Bronchial epithelial cell (primary cell): ENCODE measurements around the gene KCNJ18. TPM values are rescaled to one million over a fixed set of nuclear protein-coding genes. Genes with fewer than 3 reads are reported as not detected.
"Not testable (repeated sequence)": the region's sequence is repeated elsewhere in the genome, so short reads cannot be mapped to it uniquely, and the experiment has no call there.

Experiments
- DNase-seq: peaks from one replicate; pipeline ENCODE4 v3.0.0-alpha.2; 2010; ENCODE audit warnings: low read depth
- FAIRE-seq: peaks from 2 replicates; lab custom pipeline; 2011; peaks lifted over from hg19 to GRCh38; lab: Jason Lieb, UNC
- H3K27me3 ChIP-seq: 2 replicates; pipeline ENCODE4 v1.5.1; 2011; ENCODE audit warnings: low read length; ENCODE audit not compliant: control insufficient read depth, insufficient read depth
- H3K36me3 ChIP-seq: 2 replicates; pipeline ENCODE4 v1.5.1; 2011; ENCODE audit warnings: low read length; ENCODE audit not compliant: control insufficient read depth, insufficient read depth
- H3K4me3 ChIP-seq: 2 replicates; pipeline ENCODE4 v1.5.1; 2011; ENCODE audit warnings: mild to moderate bottlenecking, low read depth, low read length, control low read depth
- CTCF ChIP-seq: IDR thresholded peaks from 2 replicates; pipeline ENCODE4 v1.5.1; 2011; ENCODE audit warnings: mild to moderate bottlenecking, moderate library complexity, low read length, control low read depth, inconsistent platforms; ENCODE audit not compliant: insufficient read depth, severe bottlenecking
- total RNA-seq: library from RNA; depleted of rRNA; stranded (reverse); fragments of >200 nt; gene quantifications from 2 replicates; pipeline ENCODE4 v1.2.1, GENCODE V29; 2014

KCNJ18 gene
- total RNA-seq, 1 donor from 2014 or later, result not detected

- Histone ChIP-seq H3K27me3 (no peaks in the 10 kb centered on the region), H3K4me3 (no peak overlapping the region), H3K36me3 (no peaks in the 10 kb centered on the region)
- TF ChIP-seq CTCF, result no peak
- DNase-seq (no peak), FAIRE-seq (no peak)
Observed at GRCh38 chr17:21680366-21680765, 12.0 kb upstream of the KCNJ18 start.

GRCh38 chr17:21680850-21681351, 11.4 kb upstream of the KCNJ18 start:
- not testable (repeated sequence) for DNase-seq, H3K27me3 ChIP-seq, FAIRE-seq, H3K4me3 ChIP-seq, H3K36me3 ChIP-seq

- H3K27me3 ChIP-seq, FAIRE-seq, H3K36me3 ChIP-seq, DNase-seq, H3K4me3 ChIP-seq: not testable (repeated sequence)
Observed at GRCh38 chr17:21681576-21681975, 10.7 kb upstream of the KCNJ18 start.

GRCh38 chr17:21682130-21682529, 10.2 kb upstream of the KCNJ18 start:
- not testable (repeated sequence) for H3K4me3 ChIP-seq, DNase-seq, H3K36me3 ChIP-seq, FAIRE-seq, H3K27me3 ChIP-seq

GRCh38 chr17:21683142-21683712, 9.1 kb upstream of the KCNJ18 start:
- not testable (repeated sequence) for H3K4me3 ChIP-seq, FAIRE-seq, H3K27me3 ChIP-seq, H3K36me3 ChIP-seq, DNase-seq

- not testable (repeated sequence) for H3K4me3 ChIP-seq, H3K36me3 ChIP-seq, H3K27me3 ChIP-seq, DNase-seq, FAIRE-seq
Observed at GRCh38 chr17:21683897-21684296, 8.4 kb upstream of the KCNJ18 start.

- DNase-seq, FAIRE-seq, H3K36me3 ChIP-seq, H3K27me3 ChIP-seq, H3K4me3 ChIP-seq: not testable (repeated sequence)
Observed at GRCh38 chr17:21684384-21684783, 7.9 kb upstream of the KCNJ18 start.

- not testable (repeated sequence) for H3K36me3 ChIP-seq, DNase-seq, H3K4me3 ChIP-seq, FAIRE-seq, H3K27me3 ChIP-seq
Observed at GRCh38 chr17:21685061-21685795, 7.1 kb upstream of the KCNJ18 start.

- no peak for TF ChIP-seq CTCF
- Histone ChIP-seq H3K27me3 (no peaks in the 10 kb centered on the region), H3K4me3 (no peak overlapping the region), H3K36me3 (no peaks in the 10 kb centered on the region)
- DNase-seq (no peak), FAIRE-seq (no peak)
Observed at GRCh38 chr17:21686165-21687015, 5.9 kb upstream of the KCNJ18 start.
